Vagina (tissue), 2 donors: ENCODE data around the gene PDE12. TPM values are rescaled to one million over a fixed set of nuclear protein-coding genes. Genes with fewer than 3 reads are reported as not detected.

Source experiments
- DNase-seq, 2 donors: peaks; one replicate each; pipeline ENCODE4 v3.0.0-alpha.2; 2017; ENCODE audit errors: extremely low spot score in 2 of 2
- H3K27ac ChIP-seq: fragments of 200-600 bp; sonication (generic); one replicate; pipeline ENCODE4 v1.5.1; 2019
- H3K27me3 ChIP-seq: fragments of 200-600 bp; sonication (generic); one replicate; pipeline ENCODE4 v1.5.1; 2019
- H3K36me3 ChIP-seq, 2 donors: fragments of 200-600 bp; sonication (generic); one replicate each; pipeline ENCODE4 v1.5.1; 2017 to 2019
- H3K4me1 ChIP-seq: fragments of 200-600 bp; sonication (generic); one replicate; pipeline ENCODE4 v1.5.1; 2019
- H3K4me3 ChIP-seq, 2 donors: fragments of 200-600 bp; sonication (generic); 1 replicate in 1 of 2; 2 replicates in 1 of 2; pipeline ENCODE4 v1.5.1; 2016 to 2019
- H3K9me3 ChIP-seq: fragments of 200-600 bp; sonication (generic); one replicate; pipeline ENCODE4 v1.5.1; 2019
- CTCF ChIP-seq, 3 experiments: fragments of 450-650 bp in 2 of 3; fragments of 200-600 bp in 1 of 3; sonication (generic) in 1 of 3; IDR thresholded peaks; one replicate each; pipeline ENCODE4 v1.5.1; 2017 to 2019; ENCODE audit warnings: antibody characterized with exemption in 3 of 3, mild to moderate bottlenecking in 2 of 3, moderate library complexity in 2 of 3
- POLR2A ChIP-seq, 2 donors: fragments of 450-650 bp; IDR thresholded peaks; one replicate each; pipeline ENCODE4 v1.6.1; 2017; ENCODE audit warnings: antibody characterized with exemption in 2 of 2, mild to moderate bottlenecking in 2 of 2, moderate library complexity in 2 of 2
- POLR2AphosphoS5 ChIP-seq, 2 donors: sonication (generic); formaldehyde crosslinking; IDR thresholded peaks; one replicate each; pipeline ENCODE4 v1.9.0; 2017; ENCODE audit warnings: antibody characterized with exemption in 2 of 2, mild to moderate bottlenecking in 2 of 2, low read depth in 1 of 2; ENCODE audit not compliant: insufficient read depth in 1 of 2
- intact Hi-C: fragments of 100-400 bp; cut with DNase I; formaldehyde crosslinking; loops from one replicate; pipeline ENCODE4 v1.15.1; 2023
- total RNA-seq: library from RNA; depleted of rRNA; stranded (reverse); fragments of >200 nt; gene quantifications from one replicate; pipeline ENCODE4 v1.2.3, GENCODE V29; 2016

Gene PDE12
- total RNA-seq, 1 donor from 2014 or later: 12.0 TPM

GRCh38 chr3:57555306-57555705, 768 bp upstream of the PDE12 start:
- no peak for TF ChIP-seq POLR2AphosphoS5 (IDR thresholded peaks at IDR 0.05; ENCODE audit: insufficient read depth in 1 of 2, low read depth in 1 of 2)
- TF ChIP-seq POLR2A (IDR thresholded peaks at IDR 0.05): no peak
- no peak for TF ChIP-seq CTCF (IDR thresholded peaks at IDR 0.05)
- no peaks in the 10 kb centered on the region for H3K9me3 ChIP-seq
- peak overlapping the region; percentile 78 to 87 for H3K4me3 ChIP-seq
- H3K27me3 ChIP-seq: no peaks in the 10 kb centered on the region
- H3K4me1 ChIP-seq: peaks cover 39% of the 10 kb centered on the region
- peaks cover 0 to 12% of the 10 kb centered on the region in 2 donors for H3K36me3 ChIP-seq
- peak overlapping the region; percentile 82 for H3K27ac ChIP-seq
- intact Hi-C loops: loop anchor here (5.0 kb wide), 1 partner anchor 42 kb away; the partner anchor contains the start of gene ARF4
- DNase-seq: no peak

- peaks cover 39% of the 10 kb centered on the region for H3K4me1 ChIP-seq
These were observed 498 bp downstream of the PDE12 start for GRCh38 chr3:57556459-57557084.

GRCh38 chr3:57557085-57557537, 1.0 kb downstream of the PDE12 start:
- no peak overlapping the region for H3K27ac ChIP-seq
- no peaks in the 10 kb centered on the region for H3K9me3 ChIP-seq
- no peak for DNase-seq
- peaks cover 0 to 24% of the 10 kb centered on the region in 2 donors for H3K36me3 ChIP-seq
- intact Hi-C loops: loop anchor here (5.0 kb wide), 1 partner anchor 40 kb away; the partner anchor contains the start of gene ARF4
- peak overlapping the region; percentile 78 to 87 for H3K4me3 ChIP-seq
- no peaks in the 10 kb centered on the region for H3K27me3 ChIP-seq
- peaks cover 39% of the 10 kb centered on the region for H3K4me1 ChIP-seq
- no peak for TF ChIP-seq CTCF (IDR thresholded peaks at IDR 0.05)
- no peak for TF ChIP-seq POLR2A (IDR thresholded peaks at IDR 0.05)
- TF ChIP-seq POLR2AphosphoS5 (IDR thresholded peaks at IDR 0.05; ENCODE audit: insufficient read depth in 1 of 2, low read depth in 1 of 2): no peak

More at GRCh38 chr3:57556459-57557084, 498 bp downstream of the PDE12 start:
- H3K4me3 ChIP-seq: peak overlapping the region; percentile 78 to 87
- no peaks in the 10 kb centered on the region for H3K9me3 ChIP-seq
- intact Hi-C loops: loop anchor here (5.0 kb wide), 1 partner anchor 41 kb away; the partner anchor contains the start of gene ARF4
- no peak for DNase-seq
- H3K27me3 ChIP-seq: no peaks in the 10 kb centered on the region
- TF ChIP-seq POLR2AphosphoS5 (IDR thresholded peaks at IDR 0.05; ENCODE audit: insufficient read depth in 1 of 2, low read depth in 1 of 2): no peak
- TF ChIP-seq CTCF (IDR thresholded peaks at IDR 0.05): no peak
- no peak for TF ChIP-seq POLR2A (IDR thresholded peaks at IDR 0.05)
- H3K36me3 ChIP-seq: peaks cover 0 to 18% of the 10 kb centered on the region in 2 donors
- peak overlapping the region; percentile 82 for H3K27ac ChIP-seq

DNA sequence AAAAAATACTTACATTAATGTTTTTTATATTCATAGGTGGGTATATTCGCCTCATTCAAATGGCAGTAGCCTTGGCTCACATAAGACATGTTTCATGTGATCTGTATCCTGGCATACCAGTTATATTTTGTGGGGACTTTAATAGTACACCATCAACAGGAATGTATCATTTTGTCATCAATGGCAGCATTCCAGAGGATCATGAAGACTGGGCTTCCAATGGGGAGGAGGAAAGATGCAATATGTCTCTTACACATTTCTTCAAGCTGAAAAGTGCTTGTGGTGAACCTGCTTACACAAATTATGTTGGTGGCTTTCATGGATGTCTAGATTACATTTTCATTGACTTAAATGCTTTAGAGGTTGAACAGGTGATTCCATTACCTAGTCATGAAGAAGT, 3.5 kb downstream of the PDE12 start:
- Histone ChIP-seq H3K4me3 (no peak overlapping the region), H3K27ac (no peak overlapping the region), H3K36me3 (peaks cover 0 to 32% of the 10 kb centered on the region in 2 donors), H3K9me3 (no peaks in the 10 kb centered on the region), H3K4me1 (peaks cover 39% of the 10 kb centered on the region), H3K27me3 (no peaks in the 10 kb centered on the region)
- TF ChIP-seq CTCF (IDR thresholded peaks at IDR 0.05) (no peak), POLR2A (IDR thresholded peaks at IDR 0.05) (no peak), POLR2AphosphoS5 (IDR thresholded peaks at IDR 0.05; ENCODE audit: insufficient read depth in 1 of 2, low read depth in 1 of 2) (no peak)
- intact Hi-C loops: loop anchor here (5.0 kb wide), 1 partner anchor 38 kb away; the partner anchor contains the start of gene ARF4
- DNase-seq: no peak
